IPS DF 4.7 (cell line): ENCODE data around the gene ITIH6.

Experiments
- DNase-seq: peaks from one replicate; pipeline ENCODE4 v3.0.0-alpha.2; 2013; ENCODE audit warnings: low spot score; ENCODE audit errors: extremely low read depth

ITIH6 gene

DNA sequence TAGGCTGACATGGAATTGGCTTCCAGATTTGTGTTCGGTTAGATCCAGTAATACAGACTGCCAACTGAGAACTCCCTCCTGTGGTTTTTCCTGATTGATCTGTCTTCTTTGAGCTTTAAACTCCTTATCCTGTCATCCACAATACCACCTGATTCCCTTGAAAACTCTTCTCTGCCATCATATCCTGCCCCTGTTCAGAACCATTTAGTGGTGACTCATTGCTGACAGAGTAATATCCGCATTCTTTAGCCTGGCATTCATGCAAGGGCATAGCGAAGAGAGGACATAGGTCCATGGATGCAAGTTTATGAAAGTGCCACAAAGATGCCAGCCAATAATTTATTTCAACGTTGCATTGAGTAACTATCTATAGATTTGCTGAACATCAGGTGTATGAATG lies 76.6 kb downstream of the ITIH6 start:
- DNase-seq: no peak

- DNase-seq: no peak
These were observed 82.4 kb downstream of the ITIH6 start for GRCh38 chrX:54715621-54716020.

DNA sequence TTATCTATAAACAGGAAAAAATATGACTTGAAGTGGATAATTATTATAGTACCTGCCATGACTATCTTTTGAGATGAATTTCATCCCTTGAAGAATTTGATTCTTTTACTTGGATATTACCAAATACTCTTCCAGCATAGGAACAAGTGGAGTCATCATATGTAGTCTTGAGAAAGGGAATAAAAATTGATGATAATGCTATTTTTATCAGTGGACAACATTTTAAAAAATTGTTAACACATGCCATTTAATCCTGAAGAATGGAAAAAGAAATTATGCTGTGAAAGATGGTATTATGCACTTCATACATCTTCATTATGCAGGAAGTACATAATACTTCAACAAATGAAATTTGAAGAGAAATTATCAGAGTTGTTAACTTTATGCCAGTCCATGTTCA lies 83.6 kb downstream of the ITIH6 start:
- no peak for DNase-seq

DNA sequence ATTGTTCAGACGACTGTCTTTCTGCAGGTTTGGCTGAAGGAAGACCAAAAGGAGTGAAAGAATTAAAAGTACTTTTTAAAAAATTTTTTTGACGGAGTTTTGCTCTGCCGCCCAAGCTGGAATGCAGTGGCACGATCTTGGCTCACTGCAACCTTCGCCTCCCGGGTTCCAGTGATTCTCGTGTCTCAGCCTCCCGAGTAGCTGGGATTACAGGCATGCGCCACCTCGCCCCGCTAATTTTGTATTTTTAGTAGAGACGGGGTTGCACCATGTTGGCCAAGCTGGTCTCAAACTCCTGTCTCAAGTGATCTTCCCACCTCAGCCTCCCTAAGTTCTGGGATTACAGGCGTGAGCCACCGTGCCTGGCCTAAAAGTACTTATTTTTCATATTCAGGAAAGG lies 86.3 kb downstream of the ITIH6 start:
- DNase-seq: no peak

DNA sequence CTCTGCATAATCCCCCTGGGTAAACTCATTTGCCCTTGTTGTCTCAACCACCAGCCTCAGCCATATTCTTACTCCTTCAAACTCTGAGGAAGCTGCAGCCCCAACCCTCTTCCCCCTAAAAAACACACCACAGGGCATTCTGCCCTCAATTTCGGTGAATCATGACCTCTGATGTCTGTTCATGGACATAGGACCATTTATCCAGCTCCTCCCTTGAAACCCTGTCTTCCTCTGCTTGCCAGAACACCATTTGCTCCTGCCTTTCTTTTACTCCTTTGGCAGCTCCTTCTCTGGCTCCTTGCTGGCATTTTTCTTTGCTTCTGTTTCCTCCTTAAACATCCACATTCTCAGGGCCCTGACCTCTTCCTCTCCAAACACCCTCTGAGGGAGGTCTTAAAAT lies 87.1 kb downstream of the ITIH6 start:
- no peak for DNase-seq

DNA sequence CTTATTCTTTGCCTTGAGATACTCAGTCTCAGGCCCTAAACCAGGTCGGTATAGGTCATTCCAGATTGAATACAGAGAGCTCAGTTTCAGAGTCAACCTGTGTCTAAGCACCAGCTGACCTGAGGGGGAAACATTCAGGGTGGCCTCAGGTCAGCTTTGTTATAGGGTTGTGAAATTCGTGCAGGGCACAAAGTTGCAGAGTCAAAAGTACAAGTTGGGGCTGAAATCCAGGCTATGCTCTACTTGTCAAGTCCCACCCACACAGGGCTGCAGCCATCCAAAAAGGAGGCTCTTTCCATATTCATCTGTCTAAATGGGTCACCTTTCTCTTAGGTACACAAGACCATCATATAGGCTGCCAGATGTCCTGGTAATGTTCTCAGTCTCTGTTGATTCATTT lies 89.7 kb downstream of the ITIH6 start:
- DNase-seq: no peak
